IMR-90 (cell line): ENCODE data around the gene TNNT1. TPM values are rescaled to one million over a fixed set of nuclear protein-coding genes. Genes with fewer than 3 reads are reported as not detected.

Experiments used
- BHLHE40 ChIP-seq: fragments of 150-350 bp; IDR thresholded peaks from 2 replicates; pipeline ENCODE4 v1.6.1; 2016; ENCODE audit warnings: mild to moderate bottlenecking, low read depth, low read length
- MAFK ChIP-seq: IDR thresholded peaks from 2 replicates; pipeline ENCODE4 v1.6.1; 2012; ENCODE audit warnings: low read depth, low read length, improper control_type of control experiment
- MXI1 ChIP-seq: IDR thresholded peaks from 2 replicates; pipeline ENCODE4 v1.6.1; 2012; ENCODE audit warnings: low read depth, mild to moderate bottlenecking, low read length, moderate library complexity, borderline replicate concordance
- POLR2A ChIP-seq: IDR thresholded peaks from 2 replicates; pipeline ENCODE4 v1.6.1; 2012; ENCODE audit warnings: mild to moderate bottlenecking, low read depth, low read length
- RFX5 ChIP-seq: IDR thresholded peaks from 2 replicates; pipeline ENCODE4 v1.8.0; 2012; ENCODE audit warnings: low read depth, mild to moderate bottlenecking, low read length, moderate library complexity
- polyA plus RNA-seq, 3 experiments: library from polyadenylated mRNA; depleted of rRNA; stranded (reverse); fragments of >200 nt; gene quantifications; 2 replicates each; pipeline ENCODE4 v1.2.3, GENCODE V29; 2012; ENCODE audit warnings: low replicate concordance in 1 of 3
- total RNA-seq: library from RNA; depleted of rRNA; stranded (reverse); fragments of >200 nt; gene quantifications from 2 replicates; pipeline ENCODE4 v1.2.3, GENCODE V29; 2012
- TF ChIP-seq, protein P1 (sequence below): conservative IDR thresholded peaks from 2 replicates; pipeline ENCODE4 v1.5.1; 2012; ENCODE audit warnings: mild to moderate bottlenecking, low read depth, low read length, improper control_type of control experiment

The TNNT1 gene
- total and polyA plus RNA-seq, 2 of the 4 experiments (the other 2 are of a cell fraction): 1.3 to 2.6 TPM

DNA sequence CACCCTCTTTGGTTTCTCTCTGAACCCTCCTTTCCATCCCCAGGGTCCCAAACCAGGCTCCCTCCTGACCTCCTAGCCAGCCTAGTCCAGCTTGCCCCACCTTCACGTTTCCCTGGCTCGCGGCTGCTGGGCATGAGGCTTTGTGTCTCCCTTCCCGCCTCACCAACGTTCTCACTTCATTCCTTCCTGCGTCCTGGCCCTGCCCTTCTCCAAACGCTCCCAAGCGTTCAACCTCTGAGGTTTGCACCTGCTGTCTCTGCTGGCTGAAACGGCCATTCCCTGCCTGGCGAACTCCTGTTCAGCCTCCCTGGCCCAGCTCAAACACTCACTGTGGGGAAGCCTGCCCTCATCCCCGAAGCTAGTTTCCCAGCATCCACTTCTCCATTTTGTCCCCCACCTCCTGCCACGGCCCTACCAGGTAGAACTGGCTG lies 61.0 kb downstream of the TNNT1 start (continued):
- TF ChIP-seq, protein P1, sequence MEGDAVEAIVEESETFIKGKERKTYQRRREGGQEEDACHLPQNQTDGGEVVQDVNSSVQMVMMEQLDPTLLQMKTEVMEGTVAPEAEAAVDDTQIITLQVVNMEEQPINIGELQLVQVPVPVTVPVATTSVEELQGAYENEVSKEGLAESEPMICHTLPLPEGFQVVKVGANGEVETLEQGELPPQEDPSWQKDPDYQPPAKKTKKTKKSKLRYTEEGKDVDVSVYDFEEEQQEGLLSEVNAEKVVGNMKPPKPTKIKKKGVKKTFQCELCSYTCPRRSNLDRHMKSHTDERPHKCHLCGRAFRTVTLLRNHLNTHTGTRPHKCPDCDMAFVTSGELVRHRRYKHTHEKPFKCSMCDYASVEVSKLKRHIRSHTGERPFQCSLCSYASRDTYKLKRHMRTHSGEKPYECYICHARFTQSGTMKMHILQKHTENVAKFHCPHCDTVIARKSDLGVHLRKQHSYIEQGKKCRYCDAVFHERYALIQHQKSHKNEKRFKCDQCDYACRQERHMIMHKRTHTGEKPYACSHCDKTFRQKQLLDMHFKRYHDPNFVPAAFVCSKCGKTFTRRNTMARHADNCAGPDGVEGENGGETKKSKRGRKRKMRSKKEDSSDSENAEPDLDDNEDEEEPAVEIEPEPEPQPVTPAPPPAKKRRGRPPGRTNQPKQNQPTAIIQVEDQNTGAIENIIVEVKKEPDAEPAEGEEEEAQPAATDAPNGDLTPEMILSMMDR: no peak
- TF ChIP-seq MAFK (no peak), POLR2A (no peak), BHLHE40 (no peak), RFX5 (no peak), MXI1 (no peak)
